Esophagus mucosa (tissue), 1 donor: ENCODE results near the gene ADGRG7. TPM values are rescaled to one million over a fixed set of nuclear protein-coding genes. Genes with fewer than 3 reads are reported as not detected.
A peak's percentile ranks its signal among the peaks of the same experiment; 100 is the strongest.

Experiments used
- ATAC-seq: fragments of 200-7000 bp; cut with Tn5 transposase; one replicate; pipeline ENCODE4 v1.9.1; 2020
- total RNA-seq: library from RNA; stranded (reverse); gene quantifications from one replicate; pipeline ENCODE4 v1.2.4, GENCODE V29; 2023
- donor health status: DM: yes; HTN: yes; CAD: no.

Gene ADGRG7
- total RNA-seq, 1 donor from 2014 or later: not detected

- peak; percentile 65 for ATAC-seq
Measured at GRCh38 chr3:100602506-100603444, 6.6 kb upstream of the ADGRG7 start.

GRCh38 chr3:100603469-100603868 lies 5.9 kb upstream of the ADGRG7 start:
- ATAC-seq: peak; percentile 40

GRCh38 chr3:100605358-100605757 lies 4.0 kb upstream of the ADGRG7 start:
- ATAC-seq: no peak

- no peak for ATAC-seq
Measured at GRCh38 chr3:100606894-100607512, 2.4 kb upstream of the ADGRG7 start.

- ATAC-seq: no peak
Measured at GRCh38 chr3:100609963-100610362, 562 bp downstream of the ADGRG7 start.

GRCh38 chr3:100611221-100611620 lies 1.8 kb downstream of the ADGRG7 start:
- no peak for ATAC-seq

GRCh38 chr3:100613721-100614390 lies 4.5 kb downstream of the ADGRG7 start:
- no peak for ATAC-seq

- no peak for ATAC-seq
Measured at GRCh38 chr3:100614941-100615340, 5.5 kb downstream of the ADGRG7 start.

- no peak for ATAC-seq
Measured at GRCh38 chr3:100615684-100616083, 6.3 kb downstream of the ADGRG7 start.

GRCh38 chr3:100621251-100621650 lies 11.8 kb downstream of the ADGRG7 start:
- ATAC-seq: no peak

GRCh38 chr3:100627491-100627890 lies 18.1 kb downstream of the ADGRG7 start:
- ATAC-seq: no peak

- ATAC-seq: no peak
Measured at GRCh38 chr3:100629421-100630127, 20.2 kb downstream of the ADGRG7 start.

GRCh38 chr3:100630664-100631063 lies 21.3 kb downstream of the ADGRG7 start:
- no peak for ATAC-seq

- ATAC-seq: no peak
Measured at GRCh38 chr3:100631236-100631635, 21.8 kb downstream of the ADGRG7 start.

GRCh38 chr3:100634493-100635272 lies 25.3 kb downstream of the ADGRG7 start:
- peak; percentile 87 for ATAC-seq

GRCh38 chr3:100635273-100635701 lies 25.9 kb downstream of the ADGRG7 start:
- no peak for ATAC-seq

GRCh38 chr3:100637197-100637631 lies 27.8 kb downstream of the ADGRG7 start:
- ATAC-seq: no peak

- no peak for ATAC-seq
Measured at GRCh38 chr3:100640633-100641032, 31.2 kb downstream of the ADGRG7 start.

- ATAC-seq: no peak
Measured at GRCh38 chr3:100641471-100642032, 32.2 kb downstream of the ADGRG7 start.

- ATAC-seq: no peak
Measured at GRCh38 chr3:100645913-100646312, 36.5 kb downstream of the ADGRG7 start.

GRCh38 chr3:100647171-100647570 lies 37.8 kb downstream of the ADGRG7 start:
- no peak for ATAC-seq
